GM12873 (cell line): ENCODE data around the gene INCENP.

ENCODE experiments used
- CTCF ChIP-seq: IDR thresholded peaks from 2 replicates; pipeline ENCODE4 v1.5.1; 2012; ENCODE audit warnings: low read depth, mild to moderate bottlenecking, moderate library complexity, low read length, control low read depth; ENCODE audit not compliant: insufficient read depth; ENCODE audit errors: missing control alignments

INCENP gene

GRCh38 chr11:62132191-62132590, 8.4 kb downstream of the INCENP start:
- TF ChIP-seq CTCF = no peak

- no peak for TF ChIP-seq CTCF
These were observed 9.0 kb downstream of the INCENP start for GRCh38 chr11:62132689-62133293.

- TF ChIP-seq CTCF = no peak
These were observed 9.7 kb downstream of the INCENP start for GRCh38 chr11:62133328-62134065.

- TF ChIP-seq CTCF = no peak
These were observed 13.6 kb downstream of the INCENP start for GRCh38 chr11:62137276-62137861.

- TF ChIP-seq CTCF = no peak
These were observed 14.2 kb downstream of the INCENP start for GRCh38 chr11:62137881-62138629.

GRCh38 chr11:62138630-62139425, 15.0 kb downstream of the INCENP start:
- TF ChIP-seq CTCF = no peak
